HG03439 (cell line): Measurements from ENCODE around the gene IGSF1.
"Not testable (repeated sequence)": the region's sequence is repeated elsewhere in the genome, so short reads cannot be mapped to it uniquely, and the experiment has no call there.

Experiments used
- ATAC-seq: cut with Tn5 transposase; IDR thresholded peaks from one replicate; pipeline ENCODE4 v1.9.1; 2021; ENCODE audit warnings: mild to moderate bottlenecking, moderate library complexity; ENCODE audit not compliant: unreplicated experiment

IGSF1 gene

GRCh38 chrX:131273011-131273410 is 16.1 kb downstream of the IGSF1 start:
- no peak for ATAC-seq

- no peak for ATAC-seq
Measured at GRCh38 chrX:131271826-131272225, 17.3 kb downstream of the IGSF1 start.

GRCh38 chrX:131271274-131271673 is 17.8 kb downstream of the IGSF1 start:
- ATAC-seq, result no peak

GRCh38 chrX:131270080-131270479 is 19.0 kb downstream of the IGSF1 start:
- ATAC-seq, result no peak

GRCh38 chrX:131264665-131265064 is 24.4 kb downstream of the IGSF1 start:
- ATAC-seq, result no peak

- ATAC-seq, result no peak
Measured at GRCh38 chrX:131264053-131264452, 25.1 kb downstream of the IGSF1 start.

GRCh38 chrX:131262738-131263679 is 26.1 kb downstream of the IGSF1 start:
- no peak for ATAC-seq

GRCh38 chrX:131262200-131262599 is 26.9 kb downstream of the IGSF1 start:
- ATAC-seq, result no peak

- no peak for ATAC-seq
Measured at GRCh38 chrX:131257367-131257766, 31.7 kb downstream of the IGSF1 start.

- not testable (repeated sequence) for ATAC-seq
Measured at GRCh38 chrX:131250984-131251738, 37.9 kb downstream of the IGSF1 start.

GRCh38 chrX:131239057-131239456 is 50.0 kb downstream of the IGSF1 start:
- no peak for ATAC-seq

- ATAC-seq, result no peak
Measured at GRCh38 chrX:131237363-131237762, 51.7 kb downstream of the IGSF1 start.

- ATAC-seq, result no peak
Measured at GRCh38 chrX:131235768-131236545, 53.1 kb downstream of the IGSF1 start.

- no peak for ATAC-seq
Measured at GRCh38 chrX:131227608-131228007, 61.5 kb downstream of the IGSF1 start.

GRCh38 chrX:131226591-131226990 is 62.5 kb downstream of the IGSF1 start:
- ATAC-seq, result no peak

GRCh38 chrX:131225078-131225477 is 64.0 kb downstream of the IGSF1 start:
- ATAC-seq, result no peak
